ENCODE data around the gene GNA15.

GNA15 gene

GRCh38 chr19:3208317-3209207 is 72.7 kb downstream of the GNA15 start:
- DNase-seq (ENCODE audit: low read depth), result no peak

DNA sequence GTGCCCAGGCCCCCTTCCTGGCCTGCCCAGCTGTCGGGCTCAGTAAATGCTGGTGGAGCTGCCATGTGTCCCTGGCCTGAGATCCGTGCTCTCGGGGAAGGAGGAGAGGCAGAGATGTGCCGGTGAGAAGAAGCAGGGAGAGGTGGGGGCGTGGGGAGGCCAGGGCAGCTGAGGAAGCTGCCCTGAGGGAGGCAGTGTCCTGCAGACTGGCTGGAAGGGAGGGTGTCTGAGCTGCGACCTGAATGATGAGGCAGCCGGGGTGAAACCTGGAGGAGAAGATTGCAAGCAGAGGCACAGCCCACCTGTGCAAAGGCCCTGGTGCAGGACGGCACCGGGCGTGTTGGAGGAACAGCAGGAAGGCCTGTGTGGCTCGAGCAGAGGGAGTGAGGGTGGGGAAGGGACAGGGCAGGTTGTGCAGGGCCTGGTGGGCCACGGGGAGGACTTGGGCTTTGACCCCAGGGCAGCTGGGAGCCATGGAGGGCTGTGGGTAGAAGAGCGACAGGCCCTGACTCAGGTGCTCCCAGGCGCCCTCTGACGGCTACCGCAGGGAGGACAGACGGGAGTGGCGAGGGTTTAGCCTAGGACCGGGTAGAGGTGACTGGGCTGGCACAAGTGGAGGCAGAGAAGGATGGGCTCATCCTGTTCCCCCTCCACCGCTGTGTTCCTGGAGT is 74.6 kb downstream of the GNA15 start:
- no peak for DNase-seq (ENCODE audit: low read depth)

DNA sequence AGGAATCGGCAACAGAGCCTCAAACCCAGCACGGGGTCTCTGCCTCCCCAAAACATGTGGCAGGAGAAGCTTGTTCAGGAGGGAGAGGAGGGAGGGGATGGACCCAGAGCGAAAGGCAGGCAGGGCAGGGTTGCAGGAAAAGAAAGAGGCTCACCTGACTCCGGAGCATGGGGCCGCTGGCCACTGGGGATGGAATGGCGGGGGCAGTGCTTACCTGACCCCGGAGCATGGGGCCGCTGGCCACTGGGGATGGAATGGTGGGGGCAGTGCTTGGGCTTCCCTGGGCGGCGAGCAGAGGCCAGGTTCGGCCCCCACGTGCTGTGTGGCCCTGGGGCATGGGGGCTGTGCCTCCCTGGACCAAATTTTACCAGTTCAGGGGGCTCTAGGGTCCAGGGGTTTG is 75.4 kb downstream of the GNA15 start:
- DNase-seq (ENCODE audit: low read depth), result no peak

DNA sequence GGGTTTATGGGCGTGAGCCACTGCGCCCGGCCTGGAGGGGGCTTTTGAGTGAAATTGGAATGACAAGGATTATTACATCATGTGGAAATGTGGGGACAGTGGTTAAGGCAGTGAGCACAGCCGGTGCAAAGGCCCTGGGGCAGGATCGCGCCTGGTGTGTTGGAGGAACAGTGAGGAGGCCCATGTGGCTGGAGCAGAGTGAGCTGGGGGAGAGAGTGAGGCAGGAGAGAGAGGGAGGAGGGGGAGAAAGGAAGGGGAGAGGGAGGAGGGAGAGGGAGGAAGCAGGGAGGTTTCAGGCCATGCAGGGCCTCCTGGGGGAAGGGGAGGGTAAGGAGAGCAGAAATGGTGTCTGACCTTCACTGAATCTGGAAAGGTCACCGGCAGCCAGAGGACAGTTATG is 77.3 kb downstream of the GNA15 start:
- no peak for DNase-seq (ENCODE audit: low read depth)
